Lower leg skin (tissue), 3 donors: ENCODE measurements around the gene SRA1.

Experiments used
- CTCF ChIP-seq, 3 donors: fragments of 450-650 bp; IDR thresholded peaks; one replicate each; pipeline ENCODE4 v1.5.1; 2016; ENCODE audit warnings: antibody characterized with exemption in 3 of 3, mild to moderate bottlenecking in 3 of 3, moderate library complexity in 2 of 3
- POLR2A ChIP-seq, 2 donors: fragments of 450-650 bp; IDR thresholded peaks; one replicate each; pipeline ENCODE4 v1.6.1; 2016 to 2017; ENCODE audit warnings: antibody characterized with exemption in 2 of 2, mild to moderate bottlenecking in 1 of 2, moderate library complexity in 1 of 2

- TF ChIP-seq CTCF (IDR thresholded peaks at IDR 0.05) (no peak), POLR2A (IDR thresholded peaks at IDR 0.05) (no peak)
Measured at GRCh38 chr5:140567871-140568270, 10.6 kb upstream of the SRA1 start.
